ENCODE measurements around the gene SULT1A1. TPM values are rescaled to one million over a fixed set of nuclear protein-coding genes. Genes with fewer than 3 reads are reported as not detected.
A peak's percentile ranks its signal among the peaks of the same experiment; 100 is the strongest.
"Not testable (repeated sequence)": the region's sequence is repeated elsewhere in the genome, so short reads cannot be mapped to it uniquely, and the experiment has no call there.

Gene SULT1A1
- total and polyA plus RNA-seq, 4 experiments from 2014 or later, result 4.7 to 13.2 (median 9.4) TPM

DNA sequence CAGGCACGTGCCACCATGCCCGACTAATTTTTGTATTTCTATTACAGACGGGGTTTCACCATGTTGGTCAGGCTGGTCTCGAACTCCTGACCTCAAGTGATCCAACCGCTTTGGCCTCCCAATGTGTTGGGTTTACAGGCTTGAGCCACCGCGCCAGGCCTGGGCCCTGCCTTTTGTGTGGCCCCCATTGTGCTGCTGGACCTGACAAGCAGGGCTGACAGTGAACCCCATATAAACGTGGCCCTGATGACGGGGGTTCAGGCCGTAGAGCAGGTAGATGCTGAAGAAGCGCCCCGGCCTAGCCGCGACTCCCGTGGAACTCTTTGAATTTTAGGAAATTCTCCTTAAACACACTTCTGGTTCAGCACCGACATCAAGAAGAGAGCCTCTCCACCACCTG lies 4.7 kb upstream of the SULT1A1 start:
- intact Hi-C loops (cut with micrococcal nuclease); H3K27ac ChIP-seq (ENCODE audit: low read depth, low read length); DNase-seq; H3K4me3 ChIP-seq (ENCODE audit: low read length in 2 of 2); POLR2A ChIA-PET (ENCODE audit: partially characterized antibody); H3K27ac Mint-ChIP-seq; H3K27me3 Mint-ChIP-seq; H3K27me3 ChIP-seq (ENCODE audit: insufficient read depth, low read length); H3K4me1 ChIP-seq (ENCODE audit: insufficient read depth, low read length); H3K36me3 ChIP-seq (ENCODE audit: insufficient read depth, low read length); H3K4me3 Mint-ChIP-seq; H3K36me3 Mint-ChIP-seq; H3K9me3 Mint-ChIP-seq; CTCF ChIA-PET (ENCODE audit: partially characterized antibody); H3K9me3 ChIP-seq (ENCODE audit: control insufficient read depth in 1 of 2, low read length in 2 of 2): not testable (repeated sequence)
- peaks cover 3 to 17% (median 8%) of the 10 kb centered on the region in 4 donors for H3K4me1 Mint-ChIP-seq

DNA sequence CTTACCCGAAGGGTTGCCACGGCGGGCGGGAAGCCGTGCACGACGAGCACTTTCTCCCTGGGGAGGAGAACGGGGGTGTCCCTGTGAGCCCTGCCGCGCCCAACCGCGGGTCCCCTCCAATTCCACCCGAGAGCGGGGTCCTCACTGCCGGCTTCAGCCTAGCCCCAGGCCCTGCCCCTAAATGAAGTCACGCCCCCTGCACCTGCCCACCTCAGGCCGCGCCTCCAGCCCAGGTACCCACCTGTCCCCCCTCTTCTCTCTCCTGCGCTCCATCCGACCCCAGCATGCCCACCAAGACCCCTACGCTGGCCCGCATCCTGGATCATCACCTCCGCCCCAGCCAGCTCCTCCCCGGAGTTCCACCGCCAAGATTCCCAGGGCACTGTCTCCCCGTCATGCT lies 4.1 kb upstream of the SULT1A1 start:
- DNase-seq; H3K4me1 ChIP-seq (ENCODE audit: insufficient read depth, low read length); H3K27me3 ChIP-seq (ENCODE audit: insufficient read depth, low read length); POLR2A ChIA-PET (ENCODE audit: partially characterized antibody); H3K27me3 Mint-ChIP-seq; H3K36me3 ChIP-seq (ENCODE audit: insufficient read depth, low read length); H3K9me3 ChIP-seq (ENCODE audit: control insufficient read depth in 1 of 2, low read length in 2 of 2); H3K4me3 ChIP-seq (ENCODE audit: low read length in 2 of 2); intact Hi-C loops (cut with micrococcal nuclease); CTCF ChIA-PET (ENCODE audit: partially characterized antibody); H3K9me3 Mint-ChIP-seq; H3K27ac ChIP-seq (ENCODE audit: low read depth, low read length); H3K36me3 Mint-ChIP-seq; H3K27ac Mint-ChIP-seq; H3K4me3 Mint-ChIP-seq: not testable (repeated sequence)
- peaks cover 3 to 17% (median 8%) of the 10 kb centered on the region in 4 donors for H3K4me1 Mint-ChIP-seq

DNA sequence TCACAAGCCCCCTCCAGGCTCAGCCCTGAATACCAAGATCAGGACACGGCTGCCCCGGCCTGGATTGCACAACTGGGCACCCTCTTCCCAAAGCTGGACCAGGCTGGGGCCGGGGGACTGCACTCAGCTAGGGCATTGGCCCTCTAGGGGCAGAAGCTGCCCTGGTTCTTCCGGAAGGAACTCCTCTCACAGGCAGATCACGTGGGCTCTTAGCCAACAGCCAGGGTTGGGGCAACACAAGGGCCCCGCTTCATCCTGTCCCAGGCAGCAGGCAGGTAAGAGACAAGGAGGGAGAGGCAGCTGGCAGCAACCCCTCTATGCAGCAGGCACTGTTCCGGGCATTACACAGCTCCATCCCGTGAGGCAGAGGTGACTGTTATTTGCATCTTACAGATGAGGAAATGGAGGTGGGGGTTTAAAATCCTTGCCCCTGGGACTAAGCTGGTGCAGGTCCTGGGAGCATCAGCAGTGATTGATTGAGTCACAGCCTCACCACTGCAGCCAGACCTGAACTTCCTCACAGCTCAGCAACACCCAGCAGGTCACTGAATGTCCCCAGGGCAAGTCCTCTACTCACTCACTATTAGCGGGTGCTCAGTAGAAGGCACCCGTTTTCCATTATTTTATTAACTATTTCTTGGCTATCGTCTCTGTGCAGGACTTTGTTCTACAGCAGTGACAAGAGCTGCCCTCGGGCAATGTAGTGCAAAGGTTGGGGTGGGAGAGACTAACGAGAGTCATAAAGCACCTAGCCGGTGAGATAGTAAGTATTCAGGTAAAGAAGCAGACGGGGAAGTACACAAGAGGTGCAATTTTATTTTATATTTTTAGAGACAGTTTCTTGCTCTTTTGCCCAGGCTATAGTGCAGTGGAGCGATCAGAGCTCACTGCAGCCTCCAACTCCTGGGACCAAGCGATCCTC lies 2.8 kb upstream of the SULT1A1 start:
- H3K27me3 Mint-ChIP-seq; POLR2A ChIA-PET (ENCODE audit: partially characterized antibody); H3K9me3 ChIP-seq (ENCODE audit: control insufficient read depth in 1 of 2, low read length in 2 of 2); intact Hi-C loops (cut with micrococcal nuclease); H3K27me3 ChIP-seq (ENCODE audit: insufficient read depth, low read length); H3K9me3 Mint-ChIP-seq; H3K4me3 Mint-ChIP-seq; CTCF ChIA-PET (ENCODE audit: partially characterized antibody); H3K4me3 ChIP-seq (ENCODE audit: low read length in 2 of 2); H3K27ac ChIP-seq (ENCODE audit: low read depth, low read length); H3K36me3 ChIP-seq (ENCODE audit: insufficient read depth, low read length); DNase-seq; H3K36me3 Mint-ChIP-seq; H3K4me1 ChIP-seq (ENCODE audit: insufficient read depth, low read length); H3K27ac Mint-ChIP-seq: not testable (repeated sequence)
- H3K4me1 Mint-ChIP-seq, result peaks cover 3 to 17% (median 8%) of the 10 kb centered on the region in 4 donors

DNA sequence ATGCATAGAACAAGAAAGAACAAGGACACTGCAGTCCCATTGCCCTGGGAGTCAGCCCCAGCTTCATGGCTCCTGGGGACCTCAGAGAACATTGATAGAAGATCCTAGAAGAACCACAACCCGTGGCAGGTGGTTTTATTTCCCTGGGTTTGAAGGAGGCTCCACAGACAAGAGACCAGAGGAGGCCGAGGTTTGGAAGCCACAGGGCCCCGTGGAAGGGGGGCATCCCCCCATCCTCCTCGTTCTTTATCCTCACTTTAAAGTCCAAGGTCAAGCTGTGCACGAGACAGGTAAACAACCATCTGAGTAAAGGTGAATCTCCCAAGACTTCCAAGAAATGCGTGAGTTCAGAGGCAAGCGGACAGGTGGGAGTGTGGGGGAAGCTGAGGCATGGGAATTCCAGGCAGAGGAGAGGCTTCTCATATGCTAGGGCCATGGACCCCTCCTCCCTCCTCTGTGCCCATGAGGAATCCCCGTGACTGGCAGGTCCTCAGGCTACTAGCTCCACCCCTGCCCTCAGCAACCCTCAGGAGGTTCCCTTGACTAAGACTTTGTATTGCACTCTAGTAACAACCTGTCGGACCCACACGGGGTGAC lies 849 bp upstream of the SULT1A1 start:
- DNase-seq, result no peak
- H3K27ac ChIP-seq (ENCODE audit: low read depth, low read length), result no peak overlapping the region
- no peaks in the 10 kb centered on the region for H3K9me3 ChIP-seq (ENCODE audit: control insufficient read depth in 1 of 2, low read length in 2 of 2)
- H3K36me3 Mint-ChIP-seq, result no peaks in the 10 kb centered on the region
- peaks cover 2 to 14% (median 7%) of the 10 kb centered on the region in 4 donors for H3K4me1 Mint-ChIP-seq
- no peaks in the 10 kb centered on the region for H3K4me1 ChIP-seq (ENCODE audit: insufficient read depth, low read length)
- no peaks in the 10 kb centered on the region for H3K9me3 Mint-ChIP-seq
- no peaks in the 10 kb centered on the region for H3K27me3 ChIP-seq (ENCODE audit: insufficient read depth, low read length)
- POLR2A ChIA-PET (ENCODE audit: partially characterized antibody), result no interaction called here
- no peaks in the 10 kb centered on the region for H3K36me3 ChIP-seq (ENCODE audit: insufficient read depth, low read length)
- CTCF ChIA-PET (ENCODE audit: partially characterized antibody), result no interaction called here
- no peaks in the 10 kb centered on the region for H3K27me3 Mint-ChIP-seq
- peak overlapping the region in 1 of 8 donors; percentile 6 for H3K4me3 Mint-ChIP-seq
- intact Hi-C loops (cut with micrococcal nuclease), result no loop called here
- H3K4me3 ChIP-seq (ENCODE audit: low read length in 2 of 2), result no peak overlapping the region
- H3K27ac Mint-ChIP-seq, result peak overlapping the region in 5 of 7 donors; percentile 9 to 71 (median 32)

DNA sequence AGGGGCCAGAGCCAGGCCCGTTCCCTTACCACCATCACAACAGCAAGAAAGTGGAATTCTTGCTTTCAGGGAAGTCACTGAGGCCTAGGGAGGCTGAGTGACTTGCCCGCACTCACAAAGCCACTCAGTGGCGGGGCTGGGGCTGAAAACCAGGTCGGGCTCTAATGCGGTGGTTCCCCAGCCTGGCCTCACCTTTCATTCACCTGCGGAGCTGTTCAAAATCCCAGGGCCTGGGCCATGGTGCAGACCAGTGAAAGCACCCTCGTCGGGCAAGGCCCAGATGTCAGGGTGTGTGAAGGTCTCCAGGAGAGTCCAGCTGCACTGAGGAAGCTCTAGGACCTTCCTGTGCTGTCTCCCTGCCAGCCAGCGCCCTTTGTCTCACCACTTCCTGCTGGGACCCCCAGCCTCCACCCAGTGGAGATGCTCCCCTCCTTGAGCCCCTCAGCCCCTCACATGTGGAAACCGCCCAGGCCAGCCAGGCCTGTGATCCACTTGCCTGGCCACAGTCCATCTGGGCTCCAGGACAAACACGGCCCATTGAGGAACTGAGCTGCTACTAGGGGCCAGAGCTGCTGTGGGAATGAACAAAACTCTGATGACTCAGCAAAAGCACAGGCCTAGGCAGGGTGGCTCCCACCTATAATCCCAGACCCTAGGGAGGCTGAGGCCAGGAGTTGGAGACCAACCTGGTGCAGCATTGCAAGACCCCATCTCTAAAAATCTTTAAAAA lies 812 bp downstream of the SULT1A1 start:
- peak overlapping the region in 3 of 7 donors; percentile 47 to 57 (median 51) for H3K27ac Mint-ChIP-seq
- intact Hi-C loops (cut with micrococcal nuclease); H3K27ac ChIP-seq (ENCODE audit: low read depth, low read length): not testable (repeated sequence)

DNA sequence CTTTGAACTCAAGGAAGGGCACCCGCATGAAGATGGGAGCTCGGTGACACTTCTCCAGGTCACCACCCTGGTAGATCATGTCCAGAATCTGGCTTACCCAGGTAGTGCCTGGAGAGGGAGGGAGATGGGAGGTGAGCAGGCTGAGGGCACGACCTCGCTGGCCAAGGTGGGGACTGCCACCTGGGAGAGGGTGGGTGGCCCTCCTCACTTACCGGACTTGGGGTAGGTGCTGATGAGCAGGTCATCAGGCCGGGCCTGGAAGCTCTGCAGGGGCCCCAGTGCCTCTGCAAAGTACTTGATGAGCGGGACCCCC lies 1.4 kb downstream of the SULT1A1 start:
- H3K4me3 Mint-ChIP-seq; H3K27ac ChIP-seq (ENCODE audit: low read depth, low read length); H3K27me3 ChIP-seq (ENCODE audit: insufficient read depth, low read length); H3K4me1 ChIP-seq (ENCODE audit: insufficient read depth, low read length); intact Hi-C loops (cut with micrococcal nuclease); H3K36me3 Mint-ChIP-seq; DNase-seq; H3K9me3 Mint-ChIP-seq; CTCF ChIA-PET (ENCODE audit: partially characterized antibody); H3K4me3 ChIP-seq (ENCODE audit: low read length in 2 of 2); H3K9me3 ChIP-seq (ENCODE audit: control insufficient read depth in 1 of 2, low read length in 2 of 2); POLR2A ChIA-PET (ENCODE audit: partially characterized antibody); H3K27me3 Mint-ChIP-seq; H3K36me3 ChIP-seq (ENCODE audit: insufficient read depth, low read length): not testable (repeated sequence)
- Mint-ChIP-seq H3K4me1 (peaks cover 2 to 11% (median 6%) of the 10 kb centered on the region in 4 donors), H3K27ac (peak overlapping the region in 1 of 7 donors; percentile 37)

More for the DNA sequence above, 812 bp downstream of the SULT1A1 start:
- H3K36me3 ChIP-seq (ENCODE audit: insufficient read depth, low read length); H3K27me3 Mint-ChIP-seq; H3K4me1 ChIP-seq (ENCODE audit: insufficient read depth, low read length); H3K9me3 Mint-ChIP-seq; CTCF ChIA-PET (ENCODE audit: partially characterized antibody); POLR2A ChIA-PET (ENCODE audit: partially characterized antibody); H3K36me3 Mint-ChIP-seq; H3K4me3 Mint-ChIP-seq; H3K27me3 ChIP-seq (ENCODE audit: insufficient read depth, low read length); DNase-seq; H3K9me3 ChIP-seq (ENCODE audit: control insufficient read depth in 1 of 2, low read length in 2 of 2); H3K4me3 ChIP-seq (ENCODE audit: low read length in 2 of 2): not testable (repeated sequence)
- H3K4me1 Mint-ChIP-seq, result peaks cover 2 to 11% (median 6%) of the 10 kb centered on the region in 4 donors

DNA sequence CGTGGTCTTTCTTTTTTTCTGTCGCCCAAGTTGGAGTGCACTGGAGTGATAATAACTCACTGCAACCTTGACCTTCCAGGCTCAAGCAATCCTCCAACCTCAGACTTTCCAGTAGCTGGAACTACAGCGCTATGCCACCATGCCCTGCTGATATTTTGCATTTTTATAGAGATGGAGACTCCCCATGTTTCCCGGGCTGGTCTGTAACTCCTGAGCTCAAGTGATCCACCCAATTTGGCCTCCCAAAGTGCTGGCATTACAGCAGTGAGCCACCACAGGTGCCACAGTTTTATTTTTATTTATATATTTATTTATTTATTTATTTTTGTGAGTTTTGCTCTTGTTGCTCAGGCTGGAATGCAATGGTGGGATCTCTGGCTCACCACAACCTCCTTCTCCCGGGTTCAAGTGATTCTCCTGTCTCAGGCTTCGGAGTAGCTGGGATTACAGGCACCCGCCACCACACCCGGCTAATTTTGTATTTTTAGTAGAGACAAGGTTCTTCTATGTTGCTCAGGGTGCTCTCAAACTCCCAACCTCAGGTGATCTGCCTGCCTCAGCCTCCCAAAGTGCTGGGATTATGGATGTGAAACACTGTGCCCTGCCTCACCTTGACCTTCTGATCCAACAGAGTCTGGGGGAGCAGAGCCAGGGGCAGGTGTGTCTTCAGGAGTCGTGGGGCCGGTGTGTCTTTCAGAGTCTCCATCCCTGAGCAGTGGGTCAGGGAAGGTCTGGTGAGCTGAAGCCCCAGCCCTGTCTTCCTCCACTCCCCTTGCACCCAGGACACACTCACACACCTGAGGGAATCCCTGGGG lies 2.0 kb downstream of the SULT1A1 start:
- H3K36me3 ChIP-seq (ENCODE audit: insufficient read depth, low read length); H3K4me1 ChIP-seq (ENCODE audit: insufficient read depth, low read length); H3K27ac ChIP-seq (ENCODE audit: low read depth, low read length); DNase-seq; H3K4me3 Mint-ChIP-seq; H3K9me3 ChIP-seq (ENCODE audit: control insufficient read depth in 1 of 2, low read length in 2 of 2); H3K36me3 Mint-ChIP-seq; H3K27me3 ChIP-seq (ENCODE audit: insufficient read depth, low read length); H3K9me3 Mint-ChIP-seq; H3K27me3 Mint-ChIP-seq; H3K4me3 ChIP-seq (ENCODE audit: low read length in 2 of 2); intact Hi-C loops (cut with micrococcal nuclease); CTCF ChIA-PET (ENCODE audit: partially characterized antibody); POLR2A ChIA-PET (ENCODE audit: partially characterized antibody): not testable (repeated sequence)
- Mint-ChIP-seq H3K27ac (peak overlapping the region in 1 of 7 donors; percentile 37), H3K4me1 (peaks cover 2 to 11% (median 6%) of the 10 kb centered on the region in 4 donors)

All from CD4-positive, alpha-beta memory T cell (primary cell).